Measurements from ENCODE around the gene KCNK17. TPM values are rescaled to one million over a fixed set of nuclear protein-coding genes. Genes with fewer than 3 reads are reported as not detected.

Gene KCNK17
- total RNA-seq, 1 donor from 2014 or later, result not detected

- Mint-ChIP-seq H3K4me3 (ENCODE audit: unreplicated experiment) (no peak overlapping the region), H3K4me1 (ENCODE audit: low read depth, unreplicated experiment) (no peaks in the 10 kb centered on the region), H3K27ac (ENCODE audit: unreplicated experiment) (no peak overlapping the region), H3K36me3 (ENCODE audit: unreplicated experiment) (peaks cover 5% of the 10 kb centered on the region), H3K9me3 (ENCODE audit: unreplicated experiment) (peaks cover 3% of the 10 kb centered on the region), H3K27me3 (ENCODE audit: unreplicated experiment) (peaks cover 1% of the 10 kb centered on the region)
- TF ChIP-seq, protein P1, sequence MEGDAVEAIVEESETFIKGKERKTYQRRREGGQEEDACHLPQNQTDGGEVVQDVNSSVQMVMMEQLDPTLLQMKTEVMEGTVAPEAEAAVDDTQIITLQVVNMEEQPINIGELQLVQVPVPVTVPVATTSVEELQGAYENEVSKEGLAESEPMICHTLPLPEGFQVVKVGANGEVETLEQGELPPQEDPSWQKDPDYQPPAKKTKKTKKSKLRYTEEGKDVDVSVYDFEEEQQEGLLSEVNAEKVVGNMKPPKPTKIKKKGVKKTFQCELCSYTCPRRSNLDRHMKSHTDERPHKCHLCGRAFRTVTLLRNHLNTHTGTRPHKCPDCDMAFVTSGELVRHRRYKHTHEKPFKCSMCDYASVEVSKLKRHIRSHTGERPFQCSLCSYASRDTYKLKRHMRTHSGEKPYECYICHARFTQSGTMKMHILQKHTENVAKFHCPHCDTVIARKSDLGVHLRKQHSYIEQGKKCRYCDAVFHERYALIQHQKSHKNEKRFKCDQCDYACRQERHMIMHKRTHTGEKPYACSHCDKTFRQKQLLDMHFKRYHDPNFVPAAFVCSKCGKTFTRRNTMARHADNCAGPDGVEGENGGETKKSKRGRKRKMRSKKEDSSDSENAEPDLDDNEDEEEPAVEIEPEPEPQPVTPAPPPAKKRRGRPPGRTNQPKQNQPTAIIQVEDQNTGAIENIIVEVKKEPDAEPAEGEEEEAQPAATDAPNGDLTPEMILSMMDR (IDR thresholded peaks at IDR 0.05; ENCODE audit: partially characterized antibody, unreplicated experiment), result no peak
- DNase-seq, result no peak
These were observed 45.5 kb downstream of the KCNK17 start for GRCh38 chr6:39268721-39269120.

- no peak for DNase-seq
- Mint-ChIP-seq H3K4me1 (ENCODE audit: low read depth, unreplicated experiment) (no peaks in the 10 kb centered on the region), H3K36me3 (ENCODE audit: unreplicated experiment) (peaks cover 5% of the 10 kb centered on the region), H3K9me3 (ENCODE audit: unreplicated experiment) (peaks cover 3% of the 10 kb centered on the region), H3K27ac (ENCODE audit: unreplicated experiment) (no peak overlapping the region), H3K4me3 (ENCODE audit: unreplicated experiment) (no peak overlapping the region), H3K27me3 (ENCODE audit: unreplicated experiment) (peaks cover 1% of the 10 kb centered on the region)
- TF ChIP-seq, protein P1 (IDR thresholded peaks at IDR 0.05; ENCODE audit: partially characterized antibody, unreplicated experiment), result no peak
These were observed 46.0 kb downstream of the KCNK17 start for GRCh38 chr6:39268171-39268570.

DNA sequence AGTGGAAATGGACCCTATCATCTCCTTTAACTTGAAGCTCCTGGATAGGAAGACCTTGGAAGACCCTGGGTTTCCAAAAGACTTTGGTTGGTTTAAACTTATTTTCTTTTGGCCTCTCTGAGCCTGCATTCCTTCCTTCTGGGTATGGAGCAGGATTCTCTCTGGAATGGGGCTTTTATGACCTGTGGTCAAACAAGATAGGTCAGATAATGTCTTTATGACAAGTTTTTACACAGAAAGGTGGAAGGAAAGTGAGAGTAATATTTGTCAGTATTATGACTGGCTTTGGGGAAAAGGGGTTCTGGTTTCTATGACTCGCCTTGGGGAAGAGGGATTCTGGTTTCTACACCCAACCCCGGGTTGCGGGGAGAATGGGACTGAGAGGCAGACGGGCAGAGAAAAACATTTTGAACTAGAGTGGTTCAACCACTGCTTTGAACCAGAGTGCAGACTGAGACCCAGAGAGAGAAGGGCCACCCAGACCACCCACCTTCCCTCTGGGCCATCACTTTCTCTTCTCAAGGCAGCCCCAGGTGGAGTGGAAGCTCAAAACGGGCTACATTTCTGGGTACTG lies 47.4 kb downstream of the KCNK17 start:
- Mint-ChIP-seq H3K4me3 (ENCODE audit: unreplicated experiment) (no peak overlapping the region), H3K9me3 (ENCODE audit: unreplicated experiment) (peaks cover 5% of the 10 kb centered on the region), H3K27ac (ENCODE audit: unreplicated experiment) (no peak overlapping the region), H3K36me3 (ENCODE audit: unreplicated experiment) (peaks cover 5% of the 10 kb centered on the region), H3K4me1 (ENCODE audit: low read depth, unreplicated experiment) (no peaks in the 10 kb centered on the region), H3K27me3 (ENCODE audit: unreplicated experiment) (peaks cover 1% of the 10 kb centered on the region)
- no peak for DNase-seq
- TF ChIP-seq, protein P1 (IDR thresholded peaks at IDR 0.05; ENCODE audit: partially characterized antibody, unreplicated experiment), result no peak

DNA sequence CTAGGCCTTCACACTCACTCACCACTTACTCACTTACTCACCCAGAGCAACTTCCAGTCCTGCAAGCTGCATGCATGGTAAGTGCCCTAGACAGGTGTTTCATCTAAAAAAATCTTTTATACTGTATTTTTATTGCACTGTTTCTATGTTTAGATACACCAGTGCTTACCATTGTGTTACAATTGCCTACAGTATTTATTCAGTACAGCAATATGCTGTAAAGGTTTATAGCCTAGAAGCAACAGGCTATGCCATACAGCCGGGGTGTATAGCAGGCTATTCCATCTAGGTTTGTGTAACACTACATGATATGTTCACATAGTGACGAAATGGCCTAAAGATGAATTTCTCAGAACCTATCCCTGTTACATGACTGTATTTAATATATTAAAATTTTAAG lies 47.8 kb downstream of the KCNK17 start:
- Mint-ChIP-seq H3K36me3 (ENCODE audit: unreplicated experiment) (peaks cover 5% of the 10 kb centered on the region), H3K4me1 (ENCODE audit: low read depth, unreplicated experiment) (no peaks in the 10 kb centered on the region), H3K4me3 (ENCODE audit: unreplicated experiment) (no peak overlapping the region), H3K27ac (ENCODE audit: unreplicated experiment) (no peak overlapping the region), H3K27me3 (ENCODE audit: unreplicated experiment) (peaks cover 1% of the 10 kb centered on the region), H3K9me3 (ENCODE audit: unreplicated experiment) (peaks cover 5% of the 10 kb centered on the region)
- no peak for DNase-seq
- TF ChIP-seq, protein P1 (IDR thresholded peaks at IDR 0.05; ENCODE audit: partially characterized antibody, unreplicated experiment), result no peak

GRCh38 chr6:39263303-39264037 lies 50.7 kb downstream of the KCNK17 start:
- Mint-ChIP-seq H3K9me3 (ENCODE audit: unreplicated experiment) (peaks cover 4% of the 10 kb centered on the region), H3K4me3 (ENCODE audit: unreplicated experiment) (no peak overlapping the region), H3K4me1 (ENCODE audit: low read depth, unreplicated experiment) (no peaks in the 10 kb centered on the region)

More at GRCh38 chr6:39263303-39264037, 50.7 kb downstream of the KCNK17 start:
- DNase-seq, result no peak
- Mint-ChIP-seq H3K27me3 (ENCODE audit: unreplicated experiment) (peaks cover 5% of the 10 kb centered on the region), H3K27ac (ENCODE audit: unreplicated experiment) (no peak overlapping the region), H3K36me3 (ENCODE audit: unreplicated experiment) (no peaks in the 10 kb centered on the region)
- TF ChIP-seq, protein P1 (IDR thresholded peaks at IDR 0.05; ENCODE audit: partially characterized antibody, unreplicated experiment), result no peak

Measured in glutamatergic neuron (in vitro differentiated cells).